HG02678 (cell line): ENCODE measurements around the gene SAYSD1.

Experiments
- ATAC-seq: cut with Tn5 transposase; IDR thresholded peaks from one replicate; pipeline ENCODE4 v1.9.1; 2021; ENCODE audit warnings: mild to moderate bottlenecking, moderate library complexity; ENCODE audit not compliant: unreplicated experiment

The SAYSD1 gene

DNA sequence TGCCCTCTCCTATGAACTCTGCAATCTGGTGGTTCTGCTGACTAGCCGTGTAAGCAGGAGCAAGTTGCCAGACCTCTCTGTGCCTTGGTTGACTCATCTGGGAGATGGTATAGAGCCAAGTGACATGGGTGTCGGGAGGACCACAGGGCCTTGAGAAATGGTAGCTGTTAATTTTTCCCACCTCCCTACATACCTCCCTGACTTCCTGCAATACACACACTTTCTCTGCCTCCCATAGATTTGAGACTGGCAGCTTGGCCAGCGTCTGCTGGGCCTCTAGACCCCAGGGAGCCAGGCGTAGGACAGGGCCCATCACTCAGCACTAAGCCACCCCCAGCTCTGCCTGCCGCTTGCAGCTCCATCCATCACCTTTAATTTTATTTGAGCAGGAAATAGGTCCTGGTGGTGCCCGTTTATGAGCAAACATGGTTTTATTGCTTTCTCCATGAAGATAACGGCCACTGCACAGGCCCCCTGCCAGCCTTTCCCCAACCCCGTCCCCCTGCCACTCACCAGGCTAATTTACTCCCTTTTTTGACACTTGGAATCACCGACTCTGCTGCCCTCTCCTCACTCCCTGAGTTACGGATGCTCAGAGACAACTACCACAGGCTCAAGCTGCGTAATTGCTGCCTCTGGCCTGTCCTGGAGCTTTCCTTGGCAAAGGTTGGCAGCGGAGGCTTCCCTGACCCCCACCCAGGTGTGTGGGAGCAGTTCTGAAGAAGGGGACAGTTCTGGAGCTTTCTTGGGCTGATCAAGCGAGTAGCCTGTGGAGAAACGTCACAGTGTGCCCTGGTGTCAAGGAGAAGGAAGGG is 55.3 kb downstream of the SAYSD1 start:
- no peak for ATAC-seq

DNA sequence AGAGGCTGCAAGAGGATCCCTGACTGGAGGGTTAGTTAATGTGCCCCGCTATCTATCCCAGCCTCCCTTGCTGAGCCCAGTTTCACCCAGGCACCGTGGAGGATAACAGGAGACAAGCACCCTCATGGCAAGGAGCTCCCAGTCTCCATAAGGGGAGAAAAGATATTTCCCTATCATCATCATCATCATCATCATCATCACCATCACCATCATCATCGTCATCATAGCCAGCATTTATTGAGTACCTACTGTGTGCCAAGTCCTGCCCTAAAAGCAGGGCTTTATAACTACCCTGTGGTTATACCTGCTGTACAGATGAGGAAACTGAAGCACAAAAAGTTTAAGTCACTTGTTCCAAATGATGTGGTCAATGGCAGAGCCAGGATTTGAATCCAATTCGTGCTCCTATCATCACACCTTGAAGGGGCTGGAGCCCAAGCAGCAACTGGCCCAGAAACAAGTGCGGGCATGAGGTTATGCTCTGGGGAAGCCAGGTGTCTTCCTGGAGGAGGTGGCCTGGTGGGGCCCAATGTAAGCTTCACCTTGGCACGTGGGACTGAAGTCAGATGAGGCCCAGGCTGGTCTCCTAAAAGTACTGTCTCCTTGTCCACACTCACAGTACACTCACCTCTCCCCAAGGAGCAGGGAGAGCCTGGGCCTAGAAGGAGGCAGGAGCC is 56.4 kb downstream of the SAYSD1 start:
- no peak for ATAC-seq

DNA sequence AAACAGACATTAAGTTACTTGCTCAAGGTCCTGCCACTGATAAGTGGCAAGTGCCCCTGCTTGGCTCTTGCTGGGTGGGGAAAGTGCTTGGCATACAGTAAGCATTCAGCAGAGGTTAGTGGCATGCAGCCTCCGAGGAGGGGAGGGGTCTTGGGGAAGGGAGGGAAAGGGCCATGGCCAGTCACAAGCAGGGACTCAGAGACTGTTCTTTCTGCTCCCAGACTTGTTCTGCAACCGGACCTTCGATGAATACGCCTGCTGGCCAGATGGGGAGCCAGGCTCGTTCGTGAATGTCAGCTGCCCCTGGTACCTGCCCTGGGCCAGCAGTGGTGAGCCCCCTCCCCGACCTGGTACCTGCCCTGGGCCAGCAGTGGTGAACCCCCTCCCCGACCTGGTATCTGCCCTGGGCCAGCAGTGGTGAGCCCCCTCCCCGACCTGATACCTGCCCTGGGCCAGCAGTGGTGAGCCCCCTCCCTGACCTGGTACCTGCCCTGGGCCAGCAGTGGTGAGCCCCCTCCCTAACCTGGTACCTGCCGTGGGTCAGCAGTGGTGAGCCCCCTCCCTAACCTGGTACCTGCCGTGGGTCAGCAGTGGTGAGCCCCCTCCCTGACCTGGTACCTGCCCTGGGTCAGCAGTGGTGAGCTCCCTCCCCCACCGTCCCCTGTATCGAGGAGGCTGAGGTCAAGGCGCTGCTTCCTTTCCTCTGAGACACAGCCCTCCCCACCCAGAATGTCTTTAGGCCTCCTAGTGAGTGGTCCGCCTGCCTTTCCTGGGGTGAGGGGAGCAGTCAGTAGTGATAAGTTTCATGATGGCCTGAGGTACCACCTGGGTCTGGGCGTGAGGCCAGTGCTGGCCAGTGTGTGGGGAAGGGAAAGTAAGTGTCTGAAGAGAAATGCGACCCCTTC is 57.5 kb downstream of the SAYSD1 start:
- ATAC-seq: no peak

DNA sequence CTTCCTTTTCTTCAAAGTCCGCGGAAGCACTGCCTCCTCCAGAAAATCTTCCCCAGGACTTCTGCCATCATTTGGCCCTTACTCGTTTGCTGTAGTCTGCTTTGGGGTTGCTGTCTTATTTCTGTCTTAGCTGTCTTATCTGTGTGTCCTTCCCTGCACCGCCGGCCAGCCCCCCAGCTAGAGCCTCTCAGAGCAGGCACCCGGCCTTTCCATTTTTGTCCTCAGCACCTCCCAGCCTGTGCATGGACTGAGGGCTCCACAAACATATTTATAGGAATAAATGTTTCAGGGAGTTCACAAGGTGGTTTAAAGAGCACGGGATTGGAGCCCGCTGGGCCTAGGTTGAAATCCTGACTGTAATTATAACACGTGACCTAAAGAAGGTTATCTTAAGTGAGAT is 58.3 kb downstream of the SAYSD1 start:
- ATAC-seq: no peak

DNA sequence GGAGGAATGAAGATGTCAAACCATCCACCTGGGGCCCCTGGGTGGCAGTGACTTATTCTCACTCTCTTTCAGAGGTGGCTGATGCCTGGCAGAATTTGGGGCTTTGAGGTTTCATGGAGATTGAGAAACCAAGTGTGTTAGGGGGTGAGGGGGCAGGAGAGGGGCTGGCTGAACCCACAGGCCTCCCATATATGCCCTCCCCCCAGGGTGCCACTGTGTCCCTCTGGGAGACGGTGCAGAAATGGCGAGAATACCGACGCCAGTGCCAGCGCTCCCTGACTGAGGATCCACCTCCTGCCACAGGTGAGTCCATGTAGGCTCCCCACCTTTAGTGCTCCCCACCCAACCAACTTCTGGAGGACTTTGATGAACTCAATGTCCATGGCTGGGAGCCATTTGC is 58.8 kb downstream of the SAYSD1 start:
- ATAC-seq: no peak

DNA sequence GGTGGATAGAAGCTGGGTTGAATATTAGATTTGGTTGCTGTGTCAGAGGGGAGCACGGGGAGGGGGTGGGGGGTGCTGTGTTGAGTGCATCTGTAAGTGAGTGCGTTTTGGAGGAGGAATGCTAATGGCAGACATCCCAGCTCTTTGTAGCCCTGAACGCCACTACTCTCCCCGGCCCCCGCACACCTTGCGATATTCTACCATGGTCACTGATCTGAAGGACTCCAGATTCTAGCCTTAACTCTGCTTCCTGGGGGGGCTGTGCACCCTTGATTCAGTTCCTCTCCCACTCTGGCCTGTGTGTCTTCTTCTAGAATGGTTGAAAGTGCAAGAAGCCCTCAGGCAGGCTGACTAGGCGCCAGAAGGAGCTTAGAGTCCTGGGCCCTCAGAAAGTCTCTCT is 59.3 kb downstream of the SAYSD1 start:
- no peak for ATAC-seq

DNA sequence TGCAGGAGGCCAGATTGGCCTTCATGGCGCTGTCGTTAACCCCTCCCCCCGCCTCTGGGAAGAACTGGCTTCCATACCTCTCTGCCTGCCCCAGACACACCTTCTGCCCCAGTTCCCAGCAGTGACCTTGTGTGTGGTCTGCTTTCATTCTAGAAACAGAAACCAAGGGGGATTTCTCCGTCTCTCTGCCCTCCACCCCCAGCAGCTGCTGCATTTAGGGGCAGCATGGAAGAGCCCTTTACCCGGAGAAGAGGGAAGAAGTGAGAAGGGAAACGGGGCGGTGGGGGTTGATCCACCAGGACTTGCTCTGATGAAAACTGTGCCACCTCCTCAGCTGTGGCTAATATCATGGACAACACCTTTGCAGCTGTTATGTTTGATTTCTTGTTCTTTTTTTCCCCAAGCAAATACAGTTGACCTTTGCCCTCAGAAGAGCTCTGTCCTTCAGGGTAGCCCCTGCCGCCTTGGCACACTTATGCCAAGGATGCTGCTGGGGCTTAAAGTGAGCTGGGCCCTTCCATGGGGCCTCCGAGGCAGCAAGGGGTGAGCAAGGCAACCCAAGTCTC is 60.3 kb downstream of the SAYSD1 start:
- ATAC-seq: no peak
